HepG2 (cell line): Measurements from ENCODE around the gene KCNG4. TPM values are rescaled to one million over a fixed set of nuclear protein-coding genes. Genes with fewer than 3 reads are reported as not detected.

ENCODE experiments used
- ARHGAP35 ChIP-seq: sonication (generic); formaldehyde crosslinking; IDR thresholded peaks from 2 replicates; pipeline ENCODE4 v1.9.0; 2022; ENCODE audit warnings: mild to moderate bottlenecking, inconsistent platforms, moderate library complexity, missing genetic modification reagents, borderline replicate concordance
- FOXK2 ChIP-seq: fragments of 450-650 bp; IDR thresholded peaks from 2 replicates; pipeline ENCODE4 v1.6.1; 2016
- HCFC1 ChIP-seq: fragments of 150-350 bp; IDR thresholded peaks from 2 replicates; pipeline ENCODE4 v1.6.1; 2014; ENCODE audit warnings: low read depth, low read length
- MED1 ChIP-seq: sonication (generic); formaldehyde crosslinking; IDR thresholded peaks from 2 replicates; pipeline ENCODE4 v1.4.0; 2020; ENCODE audit warnings: missing genetic modification reagents
- PHF8 ChIP-seq: sonication (generic); formaldehyde crosslinking; IDR thresholded peaks from 2 replicates; pipeline ENCODE4 v1.5.0; 2020; ENCODE audit warnings: missing genetic modification reagents
- REPIN1 ChIP-seq: sonication (generic); formaldehyde crosslinking; IDR thresholded peaks from 2 replicates; pipeline ENCODE4 v1.8.0; 2022; ENCODE audit warnings: missing genetic modification reagents, low read depth, mild to moderate bottlenecking, borderline replicate concordance
- TAF1 ChIP-seq: sonication (generic); formaldehyde crosslinking; IDR thresholded peaks from 2 replicates; pipeline ENCODE4 v1.4.0; 2020; ENCODE audit warnings: missing genetic modification reagents
- ZBTB25 ChIP-seq: IDR thresholded peaks from 2 replicates; pipeline ENCODE4 v1.6.1; 2018; ENCODE audit warnings: missing genetic modification reagents
- ZMAT5 ChIP-seq: sonication (generic); formaldehyde crosslinking; IDR thresholded peaks from 2 replicates; pipeline ENCODE4 v1.5.0; 2020; ENCODE audit warnings: mild to moderate bottlenecking, low read depth, missing genetic modification reagents, borderline replicate concordance
- ZNF580 ChIP-seq: IDR thresholded peaks from 2 replicates; pipeline ENCODE4 v1.6.1; 2016; ENCODE audit warnings: low read depth, borderline replicate concordance
- ZNF784 ChIP-seq: sonication (generic); formaldehyde crosslinking; IDR thresholded peaks from 2 replicates; pipeline ENCODE4 v1.5.1; 2020; ENCODE audit warnings: missing genetic modification reagents, mild to moderate bottlenecking, borderline replicate concordance
- ZNF839 ChIP-seq: sonication (generic); formaldehyde crosslinking; IDR thresholded peaks from 2 replicates; pipeline ENCODE4 v1.4.0; 2020; ENCODE audit warnings: missing genetic modification reagents, mild to moderate bottlenecking, borderline replicate concordance
- polyA plus RNA-seq, 8 experiments: library from polyadenylated mRNA; depleted of rRNA in 3 of 8; stranded (reverse) in 7 of 8; unstranded in 1 of 8; fragments of >200 nt; fragmentation: Illumina TruSeq in 4 of 8; extraction: Trizol in 4 of 8; gene quantifications; 2 replicates each; pipeline versions ENCODE4 v1.2.1 to v1.2.3, GENCODE V29; 2011 to 2016; ENCODE audit warnings: low read depth in 4 of 8, missing spikeins in 1 of 8, mixed read lengths in 1 of 8; ENCODE audit not compliant: insufficient read depth in 1 of 8
- total RNA-seq, 5 experiments: library from RNA; depleted of rRNA; stranded (reverse); fragments of >200 nt; fragmentation: Illumina TruSeq; extraction: Trizol; gene quantifications; 2 replicates each; pipeline ENCODE4 v1.2.3, GENCODE V29; 2016; ENCODE audit warnings: low read depth in 1 of 5
- TF ChIP-seq, protein P1 (sequence below): sonication (generic); formaldehyde crosslinking; conservative IDR thresholded peaks from 2 replicates; pipeline ENCODE4 v1.4.0; 2020; ENCODE audit warnings: mild to moderate bottlenecking, missing genetic modification reagents, moderate library complexity

The KCNG4 gene
- total and polyA plus RNA-seq, 2 of the 13 experiments (the other 11 are each of a cell fraction or from before 2014, with no cell fraction given) = not detected

DNA sequence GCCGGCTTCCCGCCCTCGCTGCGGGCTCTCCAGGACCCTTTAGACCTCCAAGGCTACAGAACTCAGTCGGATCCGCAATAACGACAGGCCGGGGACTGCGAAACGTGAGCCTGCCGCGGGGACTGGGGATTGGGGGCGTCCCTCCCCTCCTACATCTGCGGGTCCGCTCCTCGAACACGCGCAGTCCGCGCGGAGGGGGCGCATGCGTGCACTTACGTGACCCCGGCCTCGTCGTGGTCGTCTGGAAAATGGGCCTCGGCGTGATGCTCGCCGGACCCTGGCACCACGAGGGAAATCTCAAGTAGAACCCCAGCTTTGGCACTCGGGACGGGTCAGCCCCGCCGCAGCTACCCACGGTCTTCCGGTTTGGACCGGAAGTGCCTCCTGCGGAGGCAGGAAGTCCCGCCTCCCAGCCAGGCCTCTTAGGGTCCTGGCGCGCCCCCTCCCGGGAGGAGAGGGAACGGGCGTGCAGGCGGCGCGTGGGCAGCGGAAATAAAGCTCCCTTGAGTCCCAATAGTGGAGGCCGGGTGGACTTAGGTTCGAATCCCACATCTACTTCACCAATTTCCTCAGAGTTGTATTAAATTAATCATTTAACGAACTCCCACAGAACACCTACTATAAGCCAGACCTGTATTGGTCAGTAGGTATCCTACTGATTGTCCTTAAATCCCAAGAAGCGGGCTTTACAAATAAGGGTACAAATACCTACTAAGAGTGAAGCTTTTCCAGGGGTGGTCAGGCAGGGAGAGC lies 53.0 kb downstream of the KCNG4 start, which contains the start of gene TAF1C (continued):
- TF ChIP-seq ZMAT5 (CRISPR knock-in tag) = no peak
- no peak for TF ChIP-seq FOXK2
- TF ChIP-seq HCFC1 = peak; percentile 64
- TF ChIP-seq ZNF839 (CRISPR knock-in tag) = peak; percentile 91; the same call in 1 of the 2 replicates
- peak; percentile 65 for TF ChIP-seq MED1 (CRISPR knock-in tag)
- TF ChIP-seq ZBTB25 (CRISPR knock-in tag) = peak; percentile 91
- peak; percentile 81; the same call in 1 of the 2 replicates for TF ChIP-seq REPIN1
- TF ChIP-seq, protein P1, sequence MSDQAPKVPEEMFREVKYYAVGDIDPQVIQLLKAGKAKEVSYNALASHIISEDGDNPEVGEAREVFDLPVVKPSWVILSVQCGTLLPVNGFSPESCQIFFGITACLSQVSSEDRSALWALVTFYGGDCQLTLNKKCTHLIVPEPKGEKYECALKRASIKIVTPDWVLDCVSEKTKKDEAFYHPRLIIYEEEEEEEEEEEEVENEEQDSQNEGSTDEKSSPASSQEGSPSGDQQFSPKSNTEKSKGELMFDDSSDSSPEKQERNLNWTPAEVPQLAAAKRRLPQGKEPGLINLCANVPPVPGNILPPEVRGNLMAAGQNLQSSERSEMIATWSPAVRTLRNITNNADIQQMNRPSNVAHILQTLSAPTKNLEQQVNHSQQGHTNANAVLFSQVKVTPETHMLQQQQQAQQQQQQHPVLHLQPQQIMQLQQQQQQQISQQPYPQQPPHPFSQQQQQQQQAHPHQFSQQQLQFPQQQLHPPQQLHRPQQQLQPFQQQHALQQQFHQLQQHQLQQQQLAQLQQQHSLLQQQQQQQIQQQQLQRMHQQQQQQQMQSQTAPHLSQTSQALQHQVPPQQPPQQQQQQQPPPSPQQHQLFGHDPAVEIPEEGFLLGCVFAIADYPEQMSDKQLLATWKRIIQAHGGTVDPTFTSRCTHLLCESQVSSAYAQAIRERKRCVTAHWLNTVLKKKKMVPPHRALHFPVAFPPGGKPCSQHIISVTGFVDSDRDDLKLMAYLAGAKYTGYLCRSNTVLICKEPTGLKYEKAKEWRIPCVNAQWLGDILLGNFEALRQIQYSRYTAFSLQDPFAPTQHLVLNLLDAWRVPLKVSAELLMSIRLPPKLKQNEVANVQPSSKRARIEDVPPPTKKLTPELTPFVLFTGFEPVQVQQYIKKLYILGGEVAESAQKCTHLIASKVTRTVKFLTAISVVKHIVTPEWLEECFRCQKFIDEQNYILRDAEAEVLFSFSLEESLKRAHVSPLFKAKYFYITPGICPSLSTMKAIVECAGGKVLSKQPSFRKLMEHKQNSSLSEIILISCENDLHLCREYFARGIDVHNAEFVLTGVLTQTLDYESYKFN = 0 out of 2 replicates have a peak, but pooled peaks have one; percentile 35
- no peak; the same call in 1 of the 2 replicates for TF ChIP-seq ARHGAP35 (CRISPR knock-in tag)
- TF ChIP-seq TAF1 = peak; percentile 85
- TF ChIP-seq ZNF784 = peak; percentile 72; the same call in 1 of the 2 replicates
- peak; percentile 98 for TF ChIP-seq ZNF580 (CRISPR knock-in tag)
- TF ChIP-seq PHF8 (CRISPR knock-in tag) = peak; percentile 98
